GM12878 (cell line): ENCODE results near the gene SYNM. TPM values are rescaled to one million over a fixed set of nuclear protein-coding genes. Genes with fewer than 3 reads are reported as not detected.

Experiments
- ATAC-seq: fragments of 200-7000 bp; cut with Tn5 transposase; 3 replicates; pipeline ENCODE4 v1.9.1; 2020; ENCODE audit warnings: mild to moderate bottlenecking, moderate library complexity
- BruUV-seq: library from RNA; stranded (reverse); fragments of 400-500 nt; replicated peaks from 2 replicates; lab custom pipeline; 2021; lab: Mats Ljungman, UMichigan
- CTCF ChIA-PET: fragments of 300-600 bp; sonication (Branson Sonifier 250); formaldehyde crosslinking; extraction: SDS; loops from one replicate; lab custom pipeline; 2021; ENCODE audit warnings: inconsistent platforms; lab: Yijun Ruan, JAX
- POLR2A ChIA-PET: fragments of 350-600 bp; formaldehyde crosslinking; extraction: SDS; loops from one replicate; lab custom pipeline; 2021; ENCODE audit warnings: inconsistent platforms; lab: Charles Lee
- RAD21 ChIA-PET: fragments of 300-600 bp; sonication (Branson Sonifier 250); formaldehyde crosslinking; loops from one replicate; lab custom pipeline; 2023; ENCODE audit warnings: antibody characterized with exemption; ENCODE audit not compliant: unreplicated experiment; lab: Charles Lee
- SMC1A ChIA-PET: fragments of 300-600 bp; sonication (Branson Sonifier 250); formaldehyde crosslinking; loops from one replicate; lab custom pipeline; 2023; ENCODE audit not compliant: unreplicated experiment, uncharacterized antibody; lab: Charles Lee
- DNase-seq: peaks from one replicate; pipeline ENCODE4 v3.0.0-alpha.2; 2011; ENCODE audit warnings: low read depth, low spot score
- FAIRE-seq: peaks from 3 replicates; lab custom pipeline; 2011; peaks lifted over from hg19 to GRCh38; lab: Jason Lieb, UNC
- H2AFZ ChIP-seq: 2 replicates; pipeline ENCODE4 v1.6.0; 2011; ENCODE audit warnings: low read depth, low read length, control low read depth; ENCODE audit not compliant: control insufficient read depth
- H3K27ac ChIP-seq: 2 replicates; pipeline ENCODE4 v1.5.1; 2011; ENCODE audit warnings: control low read depth; ENCODE audit not compliant: control insufficient read depth, insufficient read depth
- H3K27me3 ChIP-seq, 2 experiments: replicated peaks in 1 of 2; 2 replicates each; pipeline versions ENCODE4 v1.6.0 to v1.6.1; 2011; ENCODE audit warnings: low read length in 1 of 2; ENCODE audit not compliant: control insufficient read depth in 2 of 2, insufficient read depth in 2 of 2
- H3K36me3 ChIP-seq, 2 experiments: 2 replicates each; pipeline ENCODE4 v1.5.1; 2011; ENCODE audit warnings: low read length in 1 of 2; ENCODE audit not compliant: control insufficient read depth in 2 of 2, insufficient read depth in 2 of 2
- H3K4me1 ChIP-seq: 2 replicates; pipeline ENCODE4 v1.6.1; 2011; ENCODE audit warnings: mild to moderate bottlenecking, low read length, moderate library complexity, mixed read lengths; ENCODE audit not compliant: control insufficient read depth, insufficient read depth
- H3K4me2 ChIP-seq: 2 replicates; pipeline ENCODE4 v1.6.0; 2011; ENCODE audit warnings: control low read depth; ENCODE audit not compliant: control insufficient read depth, insufficient read depth
- H3K4me3 ChIP-seq: fragments of 200-600 bp; sonication (generic); 2 replicates; pipeline ENCODE4 v1.5.1; 2016
- H3K79me2 ChIP-seq: 2 replicates; pipeline ENCODE4 v1.6.0; 2011; ENCODE audit warnings: low read length; ENCODE audit not compliant: control insufficient read depth, insufficient read depth
- H3K9ac ChIP-seq: 2 replicates; pipeline ENCODE4 v1.8.0; 2011; ENCODE audit warnings: low read length, control low read depth, mixed read lengths; ENCODE audit not compliant: control insufficient read depth, insufficient read depth
- H3K9me3 ChIP-seq: replicated peaks from 3 replicates; pipeline ENCODE4 v1.5.1; 2011; ENCODE audit warnings: mild to moderate bottlenecking, low read length; ENCODE audit not compliant: control insufficient read depth, insufficient read depth
- H4K20me1 ChIP-seq: 2 replicates; pipeline ENCODE4 v1.6.0; 2011; ENCODE audit not compliant: control insufficient read depth, insufficient read depth
- BHLHE40 ChIP-seq, 2 experiments: fragments of 450-650 bp in 1 of 2; IDR thresholded peaks; 2 replicates each; pipeline ENCODE4 v1.6.1; 2011 to 2017; ENCODE audit warnings: low read depth in 2 of 2, borderline replicate concordance in 1 of 2, improper control_type of control experiment in 1 of 2, low read length in 1 of 2, mild to moderate bottlenecking in 1 of 2
- HDGF ChIP-seq: fragments of 450-650 bp; IDR thresholded peaks from 2 replicates; pipeline ENCODE4 v1.6.1; 2016; ENCODE audit warnings: antibody characterized with exemption
- HSF1 ChIP-seq: fragments of 150-350 bp; IDR thresholded peaks from 2 replicates; pipeline ENCODE4 v1.6.1; 2014; ENCODE audit warnings: mild to moderate bottlenecking, low read depth, low read length
- NFXL1 ChIP-seq: fragments of 450-650 bp; IDR thresholded peaks from 2 replicates; pipeline ENCODE4 v1.6.1; 2017; ENCODE audit warnings: antibody characterized with exemption, mild to moderate bottlenecking, borderline replicate concordance
- NR2C1 ChIP-seq: fragments of 450-650 bp; IDR thresholded peaks from 2 replicates; pipeline ENCODE4 v1.6.1; 2017; ENCODE audit warnings: antibody characterized with exemption, mild to moderate bottlenecking, moderate library complexity
- POLR2AphosphoS5 ChIP-seq: IDR thresholded peaks from 2 replicates; pipeline ENCODE4 v1.6.1; 2011; ENCODE audit warnings: mild to moderate bottlenecking, low read length, inconsistent platforms
- TCF12 ChIP-seq: IDR thresholded peaks from 2 replicates; pipeline ENCODE4 v1.6.1; 2011; ENCODE audit warnings: low read depth, mild to moderate bottlenecking, low read length
- ZNF217 ChIP-seq: fragments of 450-650 bp; IDR thresholded peaks from 2 replicates; pipeline ENCODE4 v1.6.1; 2017; ENCODE audit warnings: antibody characterized with exemption, mild to moderate bottlenecking
- ZNF274 ChIP-seq: IDR thresholded peaks from one replicate; pipeline ENCODE4 v1.8.0; 2011; ENCODE audit not compliant: insufficient read length, insufficient read depth
- WGBS: methylation state at CpG from one replicate; pipeline ENCODE4 v1.1.6; 2016; ENCODE audit warnings: low lambda C conversion rate; ENCODE audit not compliant: insufficient replicate concordance, insufficient coverage; ENCODE audit errors: missing lambda C conversion rate; 5-methylcytosine and 5-hydroxymethylcytosine counted together
- in situ Hi-C: fragments of 300-500 bp; cut with MboI; formaldehyde crosslinking; loops from 9 replicates; pipeline ENCODE4 v1.14.3; 2018; ENCODE audit warnings: mixed read lengths
- intact Hi-C: fragments of 100-400 bp; cut with micrococcal nuclease; formaldehyde crosslinking; loops from one replicate; pipeline ENCODE4 v1.14.2; 2022; ENCODE audit not compliant: unreplicated experiment
- polyA plus RNA-seq, 11 experiments: library from polyadenylated mRNA; depleted of rRNA in 4 of 11; unstranded in 6 of 11; stranded (reverse) in 5 of 11; fragments of >200 nt; fragmentation: Nextera tagmentation in 4 of 11; fragmentation: Illumina TruSeq in 1 of 11; extraction: Ambion mirVana in 4 of 11; extraction: Trizol in 1 of 11; gene quantifications; 1 replicate in 1 of 11; 2 replicates in 10 of 11; pipeline versions ENCODE4 v1.2.1 to v1.2.3, GENCODE V29; 2011 to 2016; ENCODE audit warnings: inconsistent platforms in 2 of 11, missing spikeins in 2 of 11, low read depth in 1 of 11
- total RNA-seq, 4 experiments: library from RNA; depleted of rRNA in 3 of 4; stranded (reverse); fragments of >200 nt in 3 of 4; fragmentation: Illumina TruSeq in 1 of 4; extraction: Trizol in 1 of 4; gene quantifications; 2 replicates each; pipeline versions ENCODE4 v1.2.1 to v1.2.3, GENCODE V29; 2013 to 2021

SYNM gene
- total and polyA plus RNA-seq, 10 of the 15 experiments (the other 5 are each of a cell fraction or from before 2014, with no cell fraction given) = 0.05 to 1.1 (median 0.89) TPM; not detected in 1

GRCh38 chr15:99134317-99134821 lies 29.5 kb downstream of the SYNM start:
- no peaks in the 10 kb centered on the region for H3K9me3 ChIP-seq
- 0 out of 2 replicates have a peak, but pooled peaks cover 3% of the 10 kb centered on the region for H3K4me1 ChIP-seq
- in situ Hi-C loops = no loop called here
- DNase-seq = no peak
- intact Hi-C loops = no loop called here
- H4K20me1 ChIP-seq = no peaks in the 10 kb centered on the region
- H3K4me3 ChIP-seq = no peak overlapping the region
- ChIA-PET RAD21 (no interaction called here), CTCF (interaction anchor here (0.6 to 1.8 kb wide), 3 partner anchors 10 to 58 kb away, joined by 3 to 6 read pairs (median 4); no protein-coding TSS in a partner anchor), SMC1A (interaction anchor here (1.3 to 1.5 kb wide), 2 partner anchors 34 kb away, joined by 3 to 5 read pairs; no protein-coding TSS in a partner anchor), POLR2A (no interaction called here)
- H3K27me3 ChIP-seq = no peaks in the 10 kb centered on the region; a peak in 1 of 4 replicates
- no peaks in the 10 kb centered on the region for H3K36me3 ChIP-seq
- BruUV-seq = no TSS peak
- ATAC-seq = no peak
- H3K9ac ChIP-seq = no peak overlapping the region
- H3K27ac ChIP-seq = no peak overlapping the region
- H3K4me2 ChIP-seq = no peak overlapping the region
- no peak for TF ChIP-seq TCF12
- no peak for TF ChIP-seq BHLHE40 (IDR thresholded peaks at IDR 0.05; ENCODE audit: borderline replicate concordance in 1 of 2, low read depth in 2 of 2, low read length in 1 of 2)
- no peak for TF ChIP-seq HDGF
- TF ChIP-seq NFXL1 = no peak
- no peak for TF ChIP-seq ZNF217
- TF ChIP-seq POLR2AphosphoS5 = no peak
- no peak for TF ChIP-seq NR2C1
- no peak for TF ChIP-seq HSF1
- no peak for TF ChIP-seq ZNF274
- H3K79me2 ChIP-seq = no peaks in the 10 kb centered on the region
- no peak for FAIRE-seq
- 48% methylated on average over 11 of the region's 11 CpGs for WGBS
- H2AFZ ChIP-seq = no peak overlapping the region
